Urinary bladder (tissue), 4 donors: Measurements from ENCODE around the gene RAB3A. TPM values are rescaled to one million over a fixed set of nuclear protein-coding genes. Genes with fewer than 3 reads are reported as not detected.
A peak's percentile ranks its signal among the peaks of the same experiment; 100 is the strongest.

ENCODE experiments used
- DNase-seq: peaks from one replicate; pipeline ENCODE4 v3.0.0-alpha.2; 2015; ENCODE audit errors: extremely low spot score
- H3K27ac ChIP-seq: one replicate; pipeline ENCODE4 v1.5.1; 2013; ENCODE audit warnings: low read depth, mild to moderate bottlenecking, moderate library complexity
- H3K36me3 ChIP-seq: one replicate; pipeline ENCODE4 v1.6.1; 2013; ENCODE audit warnings: mild to moderate bottlenecking, moderate library complexity; ENCODE audit not compliant: insufficient read depth
- H3K4me1 ChIP-seq: one replicate; pipeline ENCODE4 v1.6.1; 2013; ENCODE audit warnings: mild to moderate bottlenecking, moderate library complexity; ENCODE audit not compliant: insufficient read depth
- H3K4me3 ChIP-seq: one replicate; pipeline ENCODE4 v1.5.1; 2013; ENCODE audit warnings: low read depth, low read length
- WGBS: extraction: QIAGEN DNeasy Blood & Tissue Kit; methylation state at CpG from one replicate; pipeline ENCODE4 v1.1.7; 2013; 5-methylcytosine and 5-hydroxymethylcytosine counted together
- polyA plus RNA-seq: library from polyadenylated mRNA; stranded (reverse); fragments of 200-250 nt; gene quantifications from one replicate; pipeline ENCODE4 v1.2.3, GENCODE V29; 2013
- total RNA-seq: library from RNA; depleted of rRNA; stranded (reverse); fragments of >200 nt; gene quantifications from one replicate; pipeline ENCODE4 v1.2.3, GENCODE V29; 2014
- donor health status: healthy with polysubstance abuse.
- donor health status: healthy.

RAB3A gene
- total and polyA plus RNA-seq, 2 donors: 4.7 to 5.5 TPM

DNA sequence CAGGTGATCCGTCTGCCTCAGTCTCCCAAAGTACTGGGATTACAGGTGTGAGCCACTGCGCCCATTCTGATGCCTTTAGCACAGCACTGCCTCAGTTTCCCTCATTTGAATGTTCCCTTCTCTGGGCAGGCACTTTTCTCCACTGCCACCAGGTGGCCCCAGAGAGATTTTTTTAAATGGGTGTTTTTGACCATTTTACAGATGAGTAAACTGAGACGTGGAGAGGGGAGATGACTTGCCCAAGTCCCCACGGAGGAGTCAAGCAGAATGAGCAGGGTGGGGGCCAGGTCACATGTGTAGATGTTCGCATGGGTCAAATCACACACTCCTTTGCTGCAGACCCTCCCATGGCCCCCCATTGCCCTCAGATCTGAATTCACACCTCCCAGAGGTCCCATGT is 25.6 kb upstream of the RAB3A start:
- Histone ChIP-seq H3K36me3 (no peaks in the 10 kb centered on the region), H3K4me3 (no peak overlapping the region), H3K4me1 (no peaks in the 10 kb centered on the region), H3K27ac (no peak overlapping the region)
- WGBS: 70% methylated on average over 5 of the region's 5 CpGs
- no peak for DNase-seq

DNA sequence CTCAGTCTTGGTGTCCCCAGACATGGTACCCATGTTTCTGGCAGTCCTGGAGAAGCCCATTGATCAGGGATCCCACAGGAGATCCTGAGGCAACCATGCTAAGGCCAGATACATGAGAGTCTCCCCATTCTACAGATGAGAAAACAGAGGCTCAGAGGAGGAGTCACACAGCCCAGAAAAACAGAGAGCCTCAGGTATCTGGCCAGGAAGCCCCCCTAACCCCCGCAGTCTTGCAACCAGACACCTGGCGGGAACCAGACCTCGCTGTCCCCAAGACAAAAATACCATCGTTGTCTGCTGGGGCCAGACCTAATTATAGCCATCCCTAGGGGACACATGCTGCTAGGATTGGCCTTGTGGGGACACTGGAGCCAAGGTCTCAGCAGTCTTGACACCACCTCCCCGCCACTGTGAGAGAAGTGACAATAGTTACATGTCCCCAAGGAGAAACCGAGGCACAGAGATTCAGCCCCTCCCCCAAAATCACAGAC is 24.0 kb upstream of the RAB3A start:
- WGBS: 77% methylated on average over 6 of the region's 6 CpGs
- Histone ChIP-seq H3K4me1 (no peaks in the 10 kb centered on the region), H3K4me3 (no peak overlapping the region), H3K27ac (no peak overlapping the region), H3K36me3 (no peaks in the 10 kb centered on the region)
- no peak for DNase-seq

DNA sequence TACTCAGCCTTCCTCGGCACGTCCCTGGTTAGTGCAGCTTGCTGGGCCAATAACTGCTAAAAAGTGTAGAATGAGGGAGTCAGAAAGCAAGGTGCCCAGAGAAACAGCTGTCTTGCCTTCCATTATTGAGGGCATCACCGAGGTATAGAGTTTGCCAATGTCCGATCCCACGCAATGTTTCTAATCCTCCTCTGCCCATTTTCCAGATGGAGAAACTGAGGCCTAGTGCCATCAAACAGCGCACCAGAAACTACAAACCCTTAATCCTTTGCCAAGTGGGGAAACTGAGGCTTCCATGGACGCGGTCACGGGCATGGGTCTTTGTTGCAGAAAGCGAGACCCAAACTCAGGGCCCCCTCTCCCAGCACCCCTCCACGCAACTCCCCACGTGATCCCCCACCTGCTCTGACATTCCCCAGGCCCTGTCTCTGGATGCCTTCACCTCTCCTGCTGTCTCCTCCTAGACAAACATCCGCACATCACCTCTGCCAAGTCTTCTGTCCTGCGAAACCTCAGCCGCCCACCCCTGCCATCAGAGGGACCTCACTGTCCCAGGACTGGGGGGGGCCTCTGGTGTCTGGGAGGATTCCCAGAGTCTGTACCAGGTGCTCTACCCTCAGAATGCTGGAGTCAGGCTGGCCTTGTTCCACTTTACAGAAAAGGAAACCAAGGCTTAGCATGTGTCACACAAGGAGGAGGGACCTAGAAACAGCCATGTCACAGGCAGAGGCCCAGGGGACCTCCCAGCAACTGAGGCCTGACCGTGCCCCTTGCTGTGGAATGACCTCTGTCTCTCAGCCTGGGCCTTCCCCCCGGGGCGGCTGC is 23.3 kb upstream of the RAB3A start:
- no peak for DNase-seq
- Histone ChIP-seq H3K27ac (no peak overlapping the region), H3K36me3 (no peaks in the 10 kb centered on the region), H3K4me3 (no peak overlapping the region), H3K4me1 (no peaks in the 10 kb centered on the region)
- 79% methylated on average over 18 of the region's 18 CpGs for WGBS

- WGBS: 8% methylated on average over 51 of the region's 51 CpGs
- H3K27ac ChIP-seq: no peak within 1 kb of the TSS
These were observed 22.0 kb upstream of the RAB3A start, which contains the start of gene PDE4C for GRCh38 chr19:18225702-18226468. PDE4C (minus strand) TSS chr19:18226438; CDS start chr19:18226415, 23 bp downstream.

DNA sequence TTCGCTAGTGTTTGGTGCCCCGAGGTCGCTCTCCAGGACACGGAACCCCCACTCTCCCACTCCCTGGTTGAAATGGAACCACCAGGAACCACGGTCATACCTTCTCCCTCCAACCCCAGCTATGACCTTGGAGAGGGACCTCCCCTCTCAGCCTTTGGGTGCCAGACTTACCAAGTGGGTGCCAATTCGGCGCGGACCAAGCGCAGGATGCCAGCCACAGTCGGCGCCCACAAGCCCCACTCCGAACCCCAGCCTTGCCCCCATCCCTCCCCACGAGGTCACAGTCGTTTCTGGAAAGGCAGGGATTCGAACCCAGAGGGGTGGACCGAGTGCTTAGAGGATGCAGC is 21.5 kb upstream of the RAB3A start:
- no peak overlapping the region for H3K27ac ChIP-seq
- no peaks in the 10 kb centered on the region for H3K4me1 ChIP-seq
- H3K4me3 ChIP-seq: no peak overlapping the region
- no peak for DNase-seq
- H3K36me3 ChIP-seq: no peaks in the 10 kb centered on the region
- WGBS: 21% methylated on average over 16 of the region's 16 CpGs

More at GRCh38 chr19:18225702-18226468, 22.0 kb upstream of the RAB3A start, which contains the start of gene PDE4C:
- H3K4me3 ChIP-seq: no peak within 1 kb of the TSS
- DNase-seq: no peak
- H3K4me1 ChIP-seq: no peaks in the 10 kb centered on the region
- no peaks in the 10 kb centered on the region for H3K36me3 ChIP-seq

GRCh38 chr19:18224525-18225354 is 20.9 kb upstream of the RAB3A start:
- peak; percentile 94 for DNase-seq
- Histone ChIP-seq H3K36me3 (no peaks in the 10 kb centered on the region), H3K4me1 (no peaks in the 10 kb centered on the region), H3K4me3 (no peak overlapping the region), H3K27ac (no peak overlapping the region)
- 1% methylated on average over 81 of the region's 81 CpGs for WGBS

GRCh38 chr19:18223860-18224524 is 20.1 kb upstream of the RAB3A start:
- WGBS: 6% methylated on average over 39 of the region's 39 CpGs
- no peak for DNase-seq
- no peaks in the 10 kb centered on the region for H3K36me3 ChIP-seq
- no peak overlapping the region for H3K4me3 ChIP-seq
- no peaks in the 10 kb centered on the region for H3K4me1 ChIP-seq
- H3K27ac ChIP-seq: no peak overlapping the region

- DNase-seq: no peak
- 85% methylated on average over 25 of the region's 25 CpGs for WGBS
- H3K27ac ChIP-seq: no peak overlapping the region
- H3K36me3 ChIP-seq: no peaks in the 10 kb centered on the region
- H3K4me1 ChIP-seq: no peaks in the 10 kb centered on the region
- H3K4me3 ChIP-seq: no peak overlapping the region
These were observed 18.2 kb upstream of the RAB3A start for GRCh38 chr19:18221815-18222725.

- 7% methylated on average over 33 of the region's 33 CpGs for WGBS
These were observed 16.9 kb upstream of the RAB3A start for GRCh38 chr19:18220632-18221275.

GRCh38 chr19:18219911-18220631 is 16.2 kb upstream of the RAB3A start:
- no peaks in the 10 kb centered on the region for H3K36me3 ChIP-seq
- DNase-seq: no peak
- H3K4me3 ChIP-seq: no peak overlapping the region
- H3K4me1 ChIP-seq: no peaks in the 10 kb centered on the region
- no peak overlapping the region for H3K27ac ChIP-seq
- WGBS: 61% methylated on average over 28 of the region's 28 CpGs

More at GRCh38 chr19:18220632-18221275, 16.9 kb upstream of the RAB3A start:
- Histone ChIP-seq H3K36me3 (no peaks in the 10 kb centered on the region), H3K4me3 (no peak overlapping the region), H3K4me1 (no peaks in the 10 kb centered on the region), H3K27ac (no peak overlapping the region)
- no peak for DNase-seq

DNA sequence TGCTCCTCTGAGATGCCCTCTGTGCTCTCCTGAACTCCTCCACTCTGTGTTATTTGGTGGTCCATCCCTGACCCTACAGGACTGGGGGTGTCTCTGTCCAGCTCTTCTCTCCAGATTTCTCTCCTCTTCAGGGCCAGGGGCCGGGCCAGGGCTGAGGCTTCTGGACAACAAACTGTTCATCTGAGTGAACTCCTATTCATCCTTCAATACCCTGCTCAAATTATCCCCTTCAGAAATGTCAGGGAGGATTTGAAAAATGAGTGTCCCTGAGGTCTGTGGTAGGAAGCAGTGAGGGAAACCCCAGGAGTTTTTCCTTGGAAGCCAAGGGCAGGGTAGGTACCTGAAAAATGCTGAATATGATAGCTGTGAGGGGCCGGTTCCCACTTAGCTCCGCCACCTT is 14.8 kb upstream of the RAB3A start:
- H3K36me3 ChIP-seq: no peaks in the 10 kb centered on the region
- H3K4me3 ChIP-seq: no peak overlapping the region
- no peaks in the 10 kb centered on the region for H3K4me1 ChIP-seq
- WGBS: 84% methylated on average over 3 of the region's 3 CpGs
- no peak for DNase-seq
- no peak overlapping the region for H3K27ac ChIP-seq
